HK-2 (cell line): ENCODE measurements around the gene AATF.

Experiments
- DNase-seq: peaks from one replicate; pipeline ENCODE4 v3.0.0-alpha.2; 2018; ENCODE audit not compliant: unreplicated experiment

AATF gene, protein sequence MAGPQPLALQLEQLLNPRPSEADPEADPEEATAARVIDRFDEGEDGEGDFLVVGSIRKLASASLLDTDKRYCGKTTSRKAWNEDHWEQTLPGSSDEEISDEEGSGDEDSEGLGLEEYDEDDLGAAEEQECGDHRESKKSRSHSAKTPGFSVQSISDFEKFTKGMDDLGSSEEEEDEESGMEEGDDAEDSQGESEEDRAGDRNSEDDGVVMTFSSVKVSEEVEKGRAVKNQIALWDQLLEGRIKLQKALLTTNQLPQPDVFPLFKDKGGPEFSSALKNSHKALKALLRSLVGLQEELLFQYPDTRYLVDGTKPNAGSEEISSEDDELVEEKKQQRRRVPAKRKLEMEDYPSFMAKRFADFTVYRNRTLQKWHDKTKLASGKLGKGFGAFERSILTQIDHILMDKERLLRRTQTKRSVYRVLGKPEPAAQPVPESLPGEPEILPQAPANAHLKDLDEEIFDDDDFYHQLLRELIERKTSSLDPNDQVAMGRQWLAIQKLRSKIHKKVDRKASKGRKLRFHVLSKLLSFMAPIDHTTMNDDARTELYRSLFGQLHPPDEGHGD

DNA sequence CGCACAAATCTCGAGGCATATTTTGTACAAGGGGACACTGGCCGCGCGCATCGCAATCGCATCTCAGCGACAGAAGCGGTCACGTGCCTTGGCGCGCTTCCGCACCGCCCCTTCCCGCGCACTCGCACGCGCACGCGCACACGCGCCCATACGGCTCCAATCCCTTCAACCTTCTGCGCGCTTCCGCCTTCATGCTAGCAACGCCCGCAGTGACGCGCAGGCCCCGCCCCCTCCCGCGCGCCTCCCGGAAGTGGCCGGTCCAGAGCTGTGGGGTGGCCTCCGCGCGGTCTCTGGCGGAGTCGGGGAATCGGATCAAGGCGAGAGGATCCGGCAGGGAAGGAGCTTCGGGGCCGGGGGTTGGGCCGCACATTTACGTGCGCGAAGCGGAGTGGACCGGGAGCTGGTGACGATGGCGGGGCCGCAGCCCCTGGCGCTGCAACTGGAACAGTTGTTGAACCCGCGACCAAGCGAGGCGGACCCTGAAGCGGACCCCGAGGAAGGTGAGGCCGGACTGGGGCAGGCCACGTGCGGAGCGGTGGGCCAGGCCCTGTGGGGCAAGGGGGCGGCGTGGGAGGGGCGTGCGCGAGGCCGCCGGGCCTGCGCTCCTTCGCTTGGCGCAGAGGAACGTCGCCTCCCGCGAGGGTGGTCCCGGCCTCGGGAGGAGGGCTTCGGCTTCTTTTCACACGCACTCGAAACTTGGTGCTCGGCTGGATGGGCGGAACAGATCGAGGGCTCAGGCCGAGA is at the start of gene AATF:
TSS of gene AATF (plus strand) at position 238 of the 744 bp plus-strand sequence. CDS start at position 410, 172 bp downstream.
- DNase-seq: peak; percentile 98

DNA sequence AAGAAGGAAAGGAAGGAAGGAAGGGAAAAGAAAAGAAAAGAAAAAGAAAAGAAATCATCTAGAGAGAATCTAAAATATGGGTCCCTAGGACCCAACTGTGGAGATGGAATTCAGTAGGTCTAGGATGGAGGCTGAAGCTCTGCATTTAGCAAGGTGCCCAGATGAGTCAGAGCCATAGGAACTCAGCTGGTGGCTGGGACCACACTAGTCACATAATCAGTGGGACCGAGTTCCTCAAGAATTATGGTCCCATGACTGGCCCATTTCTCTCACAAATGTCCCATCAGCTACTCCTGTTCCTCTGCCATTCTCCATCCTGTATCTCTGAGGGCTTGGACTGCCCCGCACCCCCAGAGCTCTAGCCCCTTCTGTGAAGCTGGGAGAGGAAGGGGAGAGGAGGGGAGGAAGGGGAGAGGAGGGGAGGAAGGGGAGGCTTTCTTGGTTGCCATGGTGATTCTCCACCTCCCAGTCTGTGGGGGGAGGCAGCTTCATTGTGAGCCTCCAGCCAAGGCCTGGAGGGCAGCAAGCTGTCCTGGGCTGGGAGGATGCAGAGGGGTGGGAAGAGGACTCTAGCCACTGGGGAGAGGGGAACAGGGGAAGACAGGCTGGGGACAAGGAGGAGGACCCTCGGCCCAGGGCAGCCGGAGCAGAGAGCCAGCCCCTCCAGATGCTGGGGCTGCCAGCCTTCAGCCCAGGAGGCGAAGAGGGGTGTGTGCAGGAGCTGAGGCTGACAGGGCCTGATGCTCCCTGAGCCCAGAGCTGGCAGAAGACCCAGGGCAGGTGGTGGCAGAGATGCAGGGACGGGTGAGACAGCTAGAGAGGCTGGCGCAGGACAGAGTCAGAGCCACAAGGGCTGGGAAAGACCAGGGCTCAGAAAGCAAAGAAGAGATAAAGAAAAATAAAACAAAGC is 49.2 kb upstream of the AATF start:
- DNase-seq: no peak

DNA sequence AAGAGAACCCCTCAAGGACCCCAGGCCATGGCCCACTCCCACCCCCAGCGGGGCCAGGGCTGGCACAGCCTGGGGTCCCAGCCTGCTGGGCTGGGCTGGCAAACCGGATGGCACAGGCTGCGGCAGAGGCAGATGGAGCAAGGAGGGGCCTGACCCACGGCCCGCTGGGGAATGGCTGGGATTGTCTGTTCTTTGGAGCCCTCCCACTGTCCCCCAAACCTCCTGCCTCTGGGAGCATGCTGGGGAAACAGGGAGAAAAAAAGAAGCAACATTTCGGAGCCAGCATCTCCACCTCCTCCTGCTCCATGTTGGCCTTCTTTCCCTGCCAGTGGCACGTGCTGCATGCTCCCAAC is 48.6 kb upstream of the AATF start:
- no peak for DNase-seq

DNA sequence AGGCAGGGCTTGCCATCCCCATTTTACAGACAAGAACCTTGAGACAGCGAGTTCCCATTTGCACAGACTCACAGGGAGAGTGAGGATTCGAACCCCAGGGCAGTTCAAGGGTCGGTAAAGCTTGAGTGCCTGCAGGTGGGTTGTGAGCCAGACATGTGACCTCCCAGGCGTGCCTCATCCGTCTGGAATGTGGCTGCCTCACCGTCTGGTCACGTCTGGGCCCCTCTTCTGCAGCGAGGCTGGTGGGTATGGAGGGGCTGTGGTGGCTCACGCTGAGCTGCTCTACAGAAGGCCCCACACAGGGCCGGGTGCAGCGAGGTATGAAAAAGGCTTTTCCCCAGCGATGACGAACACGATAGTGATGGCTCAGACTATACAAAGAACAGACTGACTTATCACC is 47.2 kb upstream of the AATF start:
- peak; percentile 96 for DNase-seq

DNA sequence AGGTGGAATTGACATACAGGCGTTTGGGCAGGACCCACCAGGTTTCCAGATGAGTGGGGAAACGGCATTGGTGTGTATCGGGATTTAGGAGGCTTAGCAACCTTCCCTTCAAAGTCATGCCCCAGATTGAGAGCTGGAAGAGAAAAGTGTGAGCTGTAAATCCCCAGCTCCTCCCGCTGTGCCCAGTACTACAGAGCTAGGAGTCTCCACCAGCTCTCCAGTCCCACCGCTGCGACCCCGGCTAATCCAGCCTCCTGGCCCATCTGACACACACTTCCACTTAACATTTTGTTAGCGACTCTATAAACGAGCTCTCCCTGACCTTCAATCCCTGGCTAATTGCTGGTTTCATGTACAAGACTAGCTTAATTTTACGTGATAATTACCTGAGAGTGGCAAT is 41.3 kb upstream of the AATF start:
- DNase-seq: no peak

DNA sequence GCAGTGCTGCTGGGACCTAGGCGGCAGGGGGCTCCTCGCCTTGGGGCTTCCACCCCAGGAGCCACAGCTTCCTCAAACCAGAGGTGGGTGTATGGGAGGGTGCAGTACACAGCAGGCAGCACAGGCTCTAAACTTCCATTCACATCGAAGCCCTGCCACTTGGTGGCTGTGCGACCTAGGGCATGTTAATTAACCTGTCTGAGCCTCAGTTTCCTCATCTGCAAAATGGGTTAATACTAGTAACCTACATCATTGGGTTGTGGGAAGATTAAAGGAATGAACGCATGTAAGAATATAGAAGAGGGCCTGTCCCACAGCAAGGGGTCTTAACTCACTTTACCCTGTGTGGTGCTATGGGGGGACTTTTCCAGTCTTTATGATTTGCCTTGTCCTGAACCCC is 38.2 kb upstream of the AATF start:
- no peak for DNase-seq

DNA sequence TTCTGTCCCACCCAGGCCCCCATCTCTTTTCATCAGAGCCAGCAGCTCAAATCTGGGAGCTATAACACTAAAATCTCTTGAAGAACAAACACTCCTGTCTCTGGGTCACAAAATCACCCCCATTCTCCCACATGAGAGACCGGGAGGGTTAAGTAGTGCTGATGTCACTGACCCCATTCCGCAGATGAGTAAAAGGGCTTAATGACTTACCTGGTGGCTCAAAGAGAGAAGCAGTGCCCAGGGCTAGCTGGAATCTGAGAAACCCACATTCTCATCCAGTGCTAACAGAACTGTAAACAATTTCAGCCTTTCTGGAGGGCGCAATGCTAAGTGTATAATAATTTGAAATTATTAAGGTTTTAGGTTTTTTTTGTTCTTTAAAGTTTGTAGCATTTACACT is 37.8 kb upstream of the AATF start:
- peak; percentile 41 for DNase-seq

DNA sequence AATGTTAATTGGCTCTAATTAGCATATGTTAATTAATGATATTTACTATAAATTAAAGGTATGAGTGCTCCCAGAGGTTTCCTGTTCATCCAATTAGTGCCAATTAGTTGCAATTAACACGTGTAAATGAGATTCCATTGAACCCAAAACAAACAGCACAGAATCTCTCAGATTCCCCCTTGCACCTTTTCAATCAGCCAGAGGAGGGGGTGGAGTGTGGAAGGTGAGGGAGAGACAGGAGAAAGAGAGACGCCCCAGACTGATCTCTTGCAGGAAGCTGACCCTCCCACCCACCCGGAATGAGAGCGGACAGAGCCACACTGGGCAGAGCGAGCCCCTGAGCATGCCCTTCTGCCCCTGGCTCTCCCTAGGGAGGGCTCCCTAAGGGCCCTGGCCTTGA is 35.6 kb upstream of the AATF start:
- DNase-seq: no peak

DNA sequence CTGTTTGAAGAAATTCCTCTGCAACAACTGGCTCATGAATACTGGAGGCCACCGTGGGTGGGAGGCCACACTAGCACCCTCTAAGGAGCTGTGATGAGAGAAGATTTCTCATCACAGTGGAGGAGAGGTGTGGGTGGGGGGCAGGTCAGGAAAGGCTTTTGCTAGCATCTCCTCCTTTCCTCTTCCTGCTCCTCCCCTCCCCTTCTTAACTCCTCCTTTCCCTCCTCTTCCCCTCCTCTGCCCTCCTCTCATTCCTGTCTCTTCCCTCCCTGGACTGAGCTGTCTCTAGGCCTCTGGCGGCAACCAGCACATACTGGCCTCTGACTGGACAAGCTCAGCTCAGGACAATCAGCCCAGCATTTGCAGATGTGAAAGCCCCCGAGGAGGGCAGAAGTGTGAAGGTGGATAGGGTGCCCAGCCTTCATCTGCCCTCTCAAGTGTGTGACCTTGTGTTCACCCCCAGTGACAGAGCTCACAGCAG is 30.5 kb upstream of the AATF start:
- peak; percentile 77 for DNase-seq

DNA sequence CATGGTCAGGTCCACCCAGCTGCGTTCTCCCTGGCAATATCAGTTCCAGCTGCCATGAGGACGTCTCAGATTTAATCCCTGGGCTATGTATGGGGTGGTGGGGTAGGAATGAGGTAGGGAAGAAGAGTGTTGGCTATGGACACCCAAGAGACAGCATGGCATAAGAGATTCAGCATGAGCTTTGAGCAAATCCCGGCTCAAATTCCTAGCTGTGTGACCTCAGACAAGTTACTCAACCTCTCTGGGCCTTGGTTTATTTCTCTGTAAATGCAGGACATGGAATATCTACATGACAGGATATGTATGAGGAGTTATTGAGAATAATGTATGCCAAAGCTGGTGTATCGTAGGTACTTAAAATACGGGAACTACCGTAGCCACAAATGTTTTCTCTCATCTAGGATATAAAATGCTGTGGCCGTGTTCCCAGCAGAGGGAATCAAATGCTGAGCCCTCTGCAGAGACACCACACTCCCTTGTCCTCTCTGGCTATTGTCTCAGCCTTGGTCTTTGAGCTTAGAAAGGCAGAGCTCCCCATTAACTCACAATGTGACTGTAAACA is 29.3 kb upstream of the AATF start:
- no peak for DNase-seq

DNA sequence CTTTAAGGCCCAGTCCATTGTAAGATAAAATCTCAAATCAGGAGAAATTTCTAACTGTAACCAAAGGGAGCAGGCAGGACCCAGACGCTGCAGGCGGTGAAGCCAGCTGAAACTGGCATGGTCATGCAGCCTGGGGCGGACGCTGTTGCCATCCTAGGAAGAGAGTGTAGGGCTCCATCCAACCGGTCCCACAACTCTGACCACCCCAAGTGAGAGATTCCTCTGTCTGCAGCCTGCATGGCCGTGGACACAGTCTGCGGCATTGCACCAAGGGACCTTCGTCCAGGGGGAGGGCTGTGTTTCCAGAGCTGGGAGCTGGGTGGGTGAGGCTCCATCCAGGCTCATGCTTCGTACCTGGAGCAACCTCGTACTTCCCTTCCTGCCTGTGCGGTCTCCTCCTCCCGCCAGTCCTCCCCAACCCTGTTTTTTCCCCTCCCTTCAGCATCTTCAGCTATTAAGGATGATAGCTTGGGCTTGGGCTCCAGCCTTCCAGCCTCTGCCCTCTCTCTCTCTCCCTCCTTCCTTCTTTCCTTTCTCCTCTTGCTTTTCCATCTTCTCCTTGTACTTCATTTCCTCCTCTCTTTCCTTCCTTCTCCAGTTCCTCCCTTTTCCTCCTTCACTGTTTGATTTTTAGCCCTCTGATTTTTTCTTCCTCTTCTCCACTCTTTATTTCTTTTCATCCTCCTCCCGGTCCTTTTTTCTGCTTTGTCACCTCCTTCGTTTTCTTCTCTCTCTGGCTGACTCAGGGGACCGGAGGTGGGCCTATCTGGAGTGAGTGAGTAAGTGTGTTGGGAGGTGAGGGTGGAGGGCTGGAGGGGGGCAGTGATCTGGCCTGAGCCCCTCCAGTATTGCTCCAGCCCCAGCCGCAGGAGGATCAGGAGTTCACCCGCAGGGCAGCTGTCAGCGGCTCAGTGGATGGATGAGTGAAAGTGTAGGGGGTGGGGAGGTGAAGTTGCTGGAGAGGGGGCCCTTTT is 28.4 kb upstream of the AATF start:
- DNase-seq: peak; percentile 91

DNA sequence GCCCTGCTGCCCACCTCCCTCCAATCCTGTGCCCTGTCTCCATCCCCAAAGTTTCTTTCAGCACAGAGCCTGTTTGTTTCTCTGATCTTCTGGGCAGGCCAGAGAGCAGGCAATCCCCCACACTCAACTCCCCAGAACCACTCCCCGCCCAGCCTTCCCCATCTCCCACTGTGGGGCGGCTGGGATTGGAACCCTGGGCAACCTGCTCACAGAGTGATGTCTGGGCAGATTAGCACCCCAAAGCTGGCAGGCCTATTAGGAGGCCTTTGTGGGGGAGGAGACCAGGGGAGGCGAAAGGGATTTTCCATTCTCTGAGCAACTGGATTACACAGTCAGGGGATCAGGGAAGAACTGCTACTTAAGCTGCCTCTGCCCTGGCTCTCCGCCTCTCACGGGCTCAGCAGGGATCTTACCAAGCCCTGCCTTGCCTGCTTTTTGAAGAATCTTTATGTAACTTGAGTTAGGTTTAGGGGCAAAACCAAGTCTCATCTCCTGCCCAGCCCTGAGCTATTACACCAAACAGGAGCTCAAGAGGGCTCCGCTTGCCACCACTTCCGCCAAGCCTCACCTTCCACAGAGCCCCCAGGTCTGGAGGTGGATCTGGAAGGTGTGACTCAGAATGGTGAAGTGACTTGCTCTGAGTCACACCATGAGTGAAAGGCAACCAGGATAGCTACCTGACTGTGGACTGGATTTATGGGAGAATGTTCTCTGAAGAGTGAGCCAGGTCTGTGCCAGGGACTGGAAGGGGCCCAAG is 27.5 kb upstream of the AATF start:
- peak; percentile 88 for DNase-seq

DNA sequence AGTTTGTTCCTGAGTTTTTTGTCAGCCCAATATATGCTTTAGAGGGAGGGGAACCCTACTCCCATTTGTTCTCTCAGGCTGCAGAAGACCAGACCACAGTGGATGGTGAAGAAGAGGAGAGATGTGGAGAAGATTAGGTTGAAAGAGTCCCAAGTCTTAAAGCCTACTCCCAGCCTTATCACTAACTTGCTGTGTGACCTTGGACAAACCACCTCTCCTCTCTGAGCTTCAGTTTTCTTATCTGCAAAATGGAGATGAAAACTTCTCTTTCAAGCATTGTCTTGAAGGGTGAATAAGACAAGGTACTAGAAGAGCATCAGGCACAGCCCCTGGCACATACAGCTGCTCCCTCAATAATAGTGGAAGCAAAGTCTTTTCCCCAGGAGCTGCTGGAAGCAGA is 26.6 kb upstream of the AATF start:
- DNase-seq: no peak

DNA sequence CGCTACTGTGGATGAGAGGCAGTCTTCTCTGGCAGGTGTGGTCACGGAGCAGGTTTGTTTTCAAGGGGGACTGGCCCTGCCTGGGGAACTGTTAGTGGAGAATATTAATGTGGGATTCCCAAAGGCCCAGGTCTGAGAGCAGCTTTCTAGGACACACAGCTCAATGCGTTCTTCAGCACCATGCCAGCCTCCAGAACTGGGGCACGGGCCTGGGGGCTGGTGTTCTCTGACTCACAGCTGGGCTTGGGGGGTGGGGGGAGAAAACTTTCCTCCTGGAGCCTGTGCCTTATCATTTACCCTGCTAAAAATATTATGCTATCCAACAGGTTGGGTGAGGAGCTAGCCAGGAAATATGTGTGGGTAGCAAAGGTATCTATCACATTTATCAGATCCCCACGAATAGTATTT is 24.9 kb upstream of the AATF start:
- no peak for DNase-seq

DNA sequence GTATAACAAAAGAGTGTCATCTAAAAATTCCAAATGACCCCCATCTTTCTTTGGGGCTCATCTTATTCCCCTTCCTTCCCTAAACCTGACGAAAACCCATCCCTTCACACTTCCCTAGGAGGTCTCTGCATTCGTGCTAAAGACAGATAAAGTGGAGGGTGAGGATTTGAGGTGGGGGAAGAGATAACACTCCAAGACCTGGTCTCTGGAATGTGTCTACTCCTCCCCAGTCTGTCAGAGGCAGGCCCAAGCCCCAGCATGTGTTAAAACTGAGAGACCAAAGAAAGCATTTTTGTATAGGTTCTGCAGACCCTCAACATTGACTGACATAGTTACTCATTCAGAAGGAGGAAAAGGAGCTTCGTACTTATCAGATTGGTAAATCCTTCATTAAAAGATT is 22.5 kb upstream of the AATF start:
- no peak for DNase-seq

DNA sequence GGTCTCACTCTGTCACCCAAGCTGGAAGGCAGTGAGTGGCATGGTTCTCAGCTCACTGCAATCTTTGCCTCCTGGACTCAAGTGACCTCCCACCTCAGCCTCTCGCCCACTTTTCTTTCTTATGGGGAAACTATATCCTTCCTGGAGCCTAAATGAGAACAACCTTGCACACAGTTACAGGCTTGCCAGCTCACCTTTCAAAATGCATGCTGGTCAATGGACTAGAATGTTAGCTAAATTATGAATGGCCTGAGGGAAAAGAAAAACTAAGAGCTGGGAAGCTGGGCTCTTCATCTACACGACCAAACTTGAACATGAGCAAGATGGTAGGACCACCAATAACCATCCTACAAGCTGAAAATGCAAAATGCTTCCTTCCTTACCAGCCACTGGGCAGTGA is 22.1 kb upstream of the AATF start:
- no peak for DNase-seq

DNA sequence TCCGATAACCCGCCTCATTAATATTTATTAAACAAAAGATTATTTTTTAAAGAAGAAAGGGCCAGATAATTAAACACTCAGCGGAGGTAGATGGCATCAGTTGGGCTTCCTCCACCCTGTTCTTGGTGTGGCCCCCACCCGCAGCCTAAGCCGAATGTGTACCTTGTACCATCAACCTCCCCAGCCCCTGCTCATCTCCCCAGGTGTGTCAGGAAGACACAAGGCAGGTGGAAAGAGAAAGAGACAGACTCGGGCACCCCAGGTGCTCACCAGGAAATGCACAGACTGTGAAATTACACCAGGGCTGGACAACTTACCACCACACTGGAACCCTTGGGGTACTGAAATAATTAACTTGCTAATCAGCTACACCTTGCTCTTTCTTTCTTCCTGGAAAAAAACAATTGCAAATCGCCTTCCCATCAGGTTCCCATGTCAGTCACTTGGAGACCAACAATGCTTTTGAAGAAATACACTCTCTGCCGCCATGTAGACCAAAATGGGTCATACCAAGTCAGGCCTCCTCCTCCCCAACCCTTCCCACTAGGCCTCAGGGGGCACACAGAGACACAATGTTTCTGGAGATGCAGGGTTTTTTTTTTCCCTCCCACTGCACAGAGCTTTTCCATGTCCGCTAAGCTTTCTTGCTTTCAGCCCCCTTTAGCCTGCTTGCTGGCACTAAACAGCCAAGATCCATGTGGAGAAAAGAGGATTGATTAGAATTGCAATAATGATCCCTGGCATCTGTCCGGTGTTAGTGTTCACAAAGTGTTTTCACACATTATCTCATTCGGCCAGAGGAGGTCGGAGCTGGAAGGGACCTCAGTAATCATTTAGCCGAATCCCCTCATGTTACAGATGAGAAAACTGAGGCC is 20.0 kb upstream of the AATF start:
- no peak for DNase-seq

DNA sequence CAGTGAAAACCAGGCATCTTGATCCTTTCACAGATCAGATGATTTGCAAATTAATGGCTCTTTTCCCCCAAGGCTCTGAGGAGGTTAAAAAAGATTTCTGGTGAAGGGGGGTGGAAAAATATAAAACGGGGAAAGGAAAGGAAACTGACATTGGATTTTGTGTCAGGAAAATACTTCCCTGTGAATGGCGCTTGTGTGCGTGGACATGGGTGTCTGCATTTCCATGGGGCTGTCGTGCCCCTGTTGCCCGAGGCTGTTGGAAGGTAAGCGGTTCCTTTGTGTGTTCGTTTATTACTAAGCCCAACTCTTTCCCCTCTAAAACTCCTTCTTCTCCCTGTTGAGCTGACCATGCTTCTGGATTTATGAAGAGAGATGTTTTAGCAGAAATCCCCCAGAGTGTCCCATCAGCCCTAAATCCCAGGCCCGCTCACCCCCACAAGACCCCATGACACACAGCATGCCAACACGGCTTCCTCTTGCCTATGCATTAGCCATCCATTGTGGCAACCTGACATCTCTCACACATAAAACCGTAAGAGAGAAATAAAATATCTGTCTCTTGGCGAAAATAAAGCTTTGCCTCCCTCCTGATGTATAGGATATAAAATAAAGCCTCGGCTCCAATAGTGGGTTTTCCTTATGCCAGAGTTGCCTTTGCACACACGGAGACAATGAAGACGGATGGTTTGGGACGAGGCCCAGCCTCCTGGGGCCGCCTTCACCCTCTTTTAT is 18.7 kb upstream of the AATF start:
- no peak for DNase-seq
